PFSK-1 (cell line): ENCODE data around the gene SPATA12.

Source experiments
- FOXP2 ChIP-seq: optimal IDR thresholded peaks from 2 replicates; pipeline ENCODE3; 2011; ENCODE audit warnings: borderline replicate concordance, control low read depth, inconsistent platforms; ENCODE audit not compliant: insufficient read depth; ENCODE audit errors: extremely low read length, extremely low read depth
- POLR2AphosphoS5 ChIP-seq: IDR thresholded peaks from 2 replicates; pipeline ENCODE4 v1.6.1; 2012; ENCODE audit warnings: low read depth, mild to moderate bottlenecking, control low read depth, low read length, moderate library complexity
- REST ChIP-seq, 2 experiments: IDR thresholded peaks; 2 replicates each; pipeline versions ENCODE4 v1.6.1 to v1.8.0; 2011 to 2012; ENCODE audit warnings: low read depth in 2 of 2, low read length in 2 of 2, control low read depth in 1 of 2, inconsistent platforms in 1 of 2, mild to moderate bottlenecking in 1 of 2, moderate library complexity in 1 of 2; ENCODE audit not compliant: insufficient read depth in 1 of 2
- SIN3A ChIP-seq: IDR thresholded peaks from 2 replicates; pipeline ENCODE4 v1.6.1; 2012; ENCODE audit warnings: mild to moderate bottlenecking, low read length, moderate library complexity, borderline replicate concordance; ENCODE audit not compliant: insufficient read depth
- TAF1 ChIP-seq: IDR thresholded peaks from 2 replicates; pipeline ENCODE4 v1.6.1; 2012; ENCODE audit warnings: low read length, control low read depth, borderline replicate concordance; ENCODE audit not compliant: insufficient read depth

GRCh38 chr3:57088503-57088902 is 28.0 kb downstream of the SPATA12 start:
- no peak for TF ChIP-seq REST (IDR thresholded peaks at IDR 0.05; ENCODE audit: insufficient read depth in 1 of 2, low read depth in 2 of 2, low read length in 2 of 2)
- no peak for TF ChIP-seq TAF1
- no peak for TF ChIP-seq POLR2AphosphoS5
- no peak for TF ChIP-seq SIN3A
- TF ChIP-seq FOXP2, result no peak
